Tibial nerve (tissue), 4 donors: ENCODE measurements around the gene PNMA3.
"Not testable (repeated sequence)": the region's sequence is repeated elsewhere in the genome, so short reads cannot be mapped to it uniquely, and the experiment has no call there.

Experiments
- EP300 ChIP-seq, 2 donors: sonication (generic); formaldehyde crosslinking; IDR thresholded peaks; one replicate each; pipeline ENCODE4 v1.6.1; 2017; ENCODE audit warnings: antibody characterized with exemption in 2 of 2, mild to moderate bottlenecking in 1 of 2
- POLR2A ChIP-seq, 2 donors: fragments of 450-650 bp; IDR thresholded peaks; one replicate each; pipeline ENCODE4 v1.6.1; 2017; ENCODE audit warnings: antibody characterized with exemption in 2 of 2, mild to moderate bottlenecking in 2 of 2, moderate library complexity in 2 of 2
- TF ChIP-seq, protein P1 (sequence below), 5 experiments: fragments of 200-600 bp in 3 of 5; fragments of 450-650 bp in 2 of 5; sonication (generic) in 3 of 5; IDR thresholded peaks; one replicate each; pipeline ENCODE4 v1.5.1; 2016 to 2019; ENCODE audit warnings: antibody characterized with exemption in 5 of 5, mild to moderate bottlenecking in 3 of 5, moderate library complexity in 2 of 5

DNA sequence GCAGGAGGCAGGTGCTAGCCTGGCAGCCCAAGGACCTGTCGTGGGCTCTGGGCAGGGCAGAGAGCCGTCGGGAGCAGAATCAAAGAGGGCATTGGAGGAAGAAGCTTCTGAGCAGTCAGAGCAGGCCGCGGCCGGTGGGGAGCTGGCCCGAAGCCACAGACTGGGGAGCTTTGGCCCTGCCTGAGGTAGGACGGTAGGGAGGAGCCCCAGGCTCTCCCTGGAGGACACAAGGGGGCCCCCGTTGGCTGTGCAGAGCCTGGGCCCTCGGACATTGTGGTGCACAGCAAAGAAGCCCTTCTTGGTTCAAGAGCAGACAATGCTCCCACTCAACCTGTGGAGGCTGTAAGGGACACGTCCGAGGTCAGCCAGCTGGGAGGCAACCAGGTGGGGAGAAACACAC, 10.1 kb downstream of the PNMA3 start:
- TF ChIP-seq, protein P1, sequence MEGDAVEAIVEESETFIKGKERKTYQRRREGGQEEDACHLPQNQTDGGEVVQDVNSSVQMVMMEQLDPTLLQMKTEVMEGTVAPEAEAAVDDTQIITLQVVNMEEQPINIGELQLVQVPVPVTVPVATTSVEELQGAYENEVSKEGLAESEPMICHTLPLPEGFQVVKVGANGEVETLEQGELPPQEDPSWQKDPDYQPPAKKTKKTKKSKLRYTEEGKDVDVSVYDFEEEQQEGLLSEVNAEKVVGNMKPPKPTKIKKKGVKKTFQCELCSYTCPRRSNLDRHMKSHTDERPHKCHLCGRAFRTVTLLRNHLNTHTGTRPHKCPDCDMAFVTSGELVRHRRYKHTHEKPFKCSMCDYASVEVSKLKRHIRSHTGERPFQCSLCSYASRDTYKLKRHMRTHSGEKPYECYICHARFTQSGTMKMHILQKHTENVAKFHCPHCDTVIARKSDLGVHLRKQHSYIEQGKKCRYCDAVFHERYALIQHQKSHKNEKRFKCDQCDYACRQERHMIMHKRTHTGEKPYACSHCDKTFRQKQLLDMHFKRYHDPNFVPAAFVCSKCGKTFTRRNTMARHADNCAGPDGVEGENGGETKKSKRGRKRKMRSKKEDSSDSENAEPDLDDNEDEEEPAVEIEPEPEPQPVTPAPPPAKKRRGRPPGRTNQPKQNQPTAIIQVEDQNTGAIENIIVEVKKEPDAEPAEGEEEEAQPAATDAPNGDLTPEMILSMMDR (IDR thresholded peaks at IDR 0.05) = not testable (repeated sequence)
- not testable (repeated sequence) for TF ChIP-seq EP300, POLR2A (IDR thresholded peaks at IDR 0.05)
